Hematopoietic multipotent progenitor cell treated with erythropoietin and hydrocortisone succinate and interleukin-3 and kit ligand, for 6 days (in vitro differentiated cells): ENCODE data around the gene ARF1.
A peak's percentile ranks its signal among the peaks of the same experiment; 100 is the strongest.

ENCODE experiments used
- DNase-seq: peaks from one replicate; pipeline ENCODE4 v3.0.0-alpha.2; 2015

The ARF1 gene

DNA sequence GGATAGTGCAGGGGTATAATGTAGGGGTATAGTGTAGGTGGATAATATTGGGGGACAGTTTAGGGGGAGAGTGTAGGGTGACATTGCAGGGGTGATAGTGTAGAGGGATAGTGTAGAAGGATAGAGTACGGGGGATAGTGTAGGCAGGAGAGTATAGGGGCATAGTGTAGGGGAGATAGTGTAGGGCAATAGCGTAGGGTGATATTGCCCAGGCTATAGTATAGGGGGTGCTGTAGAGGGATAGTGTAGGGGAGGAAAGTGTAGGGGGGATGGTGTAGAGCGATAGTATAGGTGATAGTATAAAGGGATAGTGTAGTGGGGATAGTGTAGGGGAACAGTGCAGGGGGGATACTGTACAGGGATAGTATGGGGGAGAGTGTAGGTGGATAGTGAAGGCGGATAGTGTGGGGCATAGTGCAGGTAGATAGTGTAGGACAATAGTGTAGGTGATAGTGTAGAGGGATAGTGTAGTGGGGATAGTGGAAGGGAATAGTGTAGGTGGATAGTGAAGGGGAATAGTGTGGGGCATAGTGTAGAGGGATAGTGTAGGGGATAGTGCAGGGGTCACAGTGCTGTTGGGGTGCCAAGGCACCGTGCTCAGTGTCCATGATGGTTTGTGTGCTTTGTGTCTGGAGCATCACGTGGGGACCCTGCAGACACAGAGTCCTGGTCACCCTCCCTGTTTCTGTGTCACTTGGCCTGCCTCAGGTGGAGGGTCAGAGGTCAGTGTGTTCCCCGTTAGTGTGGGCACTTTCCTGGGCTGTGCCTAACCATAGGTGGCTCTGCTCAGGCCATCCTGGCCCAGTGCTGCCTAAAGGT is 10.5 kb upstream of the ARF1 start:
- DNase-seq: no peak

DNA sequence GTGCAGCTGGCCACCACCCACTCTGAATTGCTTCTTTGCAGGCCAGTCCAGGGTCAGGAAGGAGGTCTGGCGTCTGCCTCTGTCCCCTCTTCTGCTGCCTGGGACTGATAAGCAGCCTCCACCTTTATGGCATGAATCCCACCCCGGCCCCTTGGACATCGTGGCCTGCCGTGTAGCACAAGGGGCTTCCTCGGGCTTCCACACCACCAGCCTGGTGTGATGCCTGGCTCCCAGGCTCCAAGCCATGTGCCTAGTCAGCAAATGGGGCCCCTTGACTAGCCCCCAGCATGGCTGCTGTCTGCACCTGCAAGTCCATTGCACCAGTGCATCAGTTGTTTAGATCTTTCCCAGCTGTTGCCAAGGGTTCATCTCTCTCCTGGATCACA is 9.9 kb upstream of the ARF1 start:
- DNase-seq: no peak

DNA sequence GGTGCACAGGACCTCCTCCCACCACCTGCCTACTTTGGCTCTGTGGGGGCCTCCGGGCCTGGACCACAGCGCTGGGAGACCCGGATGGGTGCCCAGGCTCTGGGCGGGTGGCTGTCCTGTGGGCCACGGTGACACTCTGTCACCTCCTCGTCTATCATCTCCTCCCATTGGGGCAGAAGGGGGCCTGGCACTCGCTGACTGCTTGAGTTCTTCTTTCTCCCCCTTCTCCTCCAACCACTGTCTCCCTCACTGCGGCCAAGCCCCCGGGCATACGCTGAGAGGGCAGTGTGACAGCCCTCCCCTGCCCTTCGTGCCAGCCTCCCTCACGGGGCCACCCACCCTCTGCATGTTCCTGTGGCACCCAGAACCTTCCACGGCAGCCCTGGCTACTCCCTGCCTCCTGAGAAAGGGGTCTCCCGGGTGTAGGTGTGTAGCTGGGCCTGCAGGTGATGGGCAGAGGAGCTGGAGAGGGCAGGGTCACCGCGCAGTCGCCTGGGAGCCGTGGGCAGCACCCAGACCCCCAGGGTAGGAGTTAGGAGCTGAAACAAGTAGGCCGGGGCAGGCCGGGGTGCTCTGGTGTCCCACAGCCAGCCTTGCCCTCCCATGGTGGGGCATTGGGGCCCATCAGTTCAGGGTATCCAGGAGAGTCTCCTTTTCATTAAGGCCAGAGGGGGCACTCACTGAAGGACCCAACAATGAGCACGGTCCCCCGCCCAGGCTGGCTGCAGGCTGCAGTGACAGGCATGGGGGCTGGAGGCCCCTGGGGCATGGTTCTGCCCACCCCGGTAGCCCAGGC is 9.2 kb upstream of the ARF1 start:
- no peak for DNase-seq

DNA sequence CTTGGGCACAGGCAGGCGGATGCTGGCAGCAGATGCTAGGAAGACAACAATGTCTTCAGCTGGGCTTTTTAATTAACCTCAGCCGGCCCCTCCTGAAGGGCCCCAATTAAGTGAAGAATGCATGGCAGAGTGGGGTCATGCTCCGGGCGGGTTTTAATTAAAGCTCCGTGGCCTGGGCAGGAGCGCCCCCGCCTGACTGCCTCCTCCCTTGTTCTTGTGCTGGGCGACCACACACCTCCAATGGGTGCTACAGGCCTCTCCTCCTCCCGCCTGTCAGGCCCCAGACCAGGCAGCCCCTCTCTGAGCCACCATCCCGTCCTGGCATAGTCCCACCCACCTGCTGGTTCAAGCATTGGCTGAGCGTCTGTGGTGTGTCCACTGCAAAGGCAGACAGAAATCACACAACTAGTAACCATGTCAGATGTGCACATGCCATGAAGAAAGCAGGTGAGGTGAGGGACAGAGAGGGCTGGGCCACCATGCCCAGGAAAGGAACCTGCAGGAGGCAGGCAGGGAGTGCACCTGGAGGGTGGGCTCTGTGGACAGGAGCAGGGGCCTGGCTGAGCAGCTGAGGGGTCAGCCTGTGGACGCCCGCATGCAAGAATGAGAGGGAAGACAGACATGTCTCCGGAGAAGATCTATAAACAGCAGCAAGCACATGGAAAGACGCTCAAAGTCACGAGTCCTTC is 8.5 kb upstream of the ARF1 start:
- peak; percentile 41 for DNase-seq

DNA sequence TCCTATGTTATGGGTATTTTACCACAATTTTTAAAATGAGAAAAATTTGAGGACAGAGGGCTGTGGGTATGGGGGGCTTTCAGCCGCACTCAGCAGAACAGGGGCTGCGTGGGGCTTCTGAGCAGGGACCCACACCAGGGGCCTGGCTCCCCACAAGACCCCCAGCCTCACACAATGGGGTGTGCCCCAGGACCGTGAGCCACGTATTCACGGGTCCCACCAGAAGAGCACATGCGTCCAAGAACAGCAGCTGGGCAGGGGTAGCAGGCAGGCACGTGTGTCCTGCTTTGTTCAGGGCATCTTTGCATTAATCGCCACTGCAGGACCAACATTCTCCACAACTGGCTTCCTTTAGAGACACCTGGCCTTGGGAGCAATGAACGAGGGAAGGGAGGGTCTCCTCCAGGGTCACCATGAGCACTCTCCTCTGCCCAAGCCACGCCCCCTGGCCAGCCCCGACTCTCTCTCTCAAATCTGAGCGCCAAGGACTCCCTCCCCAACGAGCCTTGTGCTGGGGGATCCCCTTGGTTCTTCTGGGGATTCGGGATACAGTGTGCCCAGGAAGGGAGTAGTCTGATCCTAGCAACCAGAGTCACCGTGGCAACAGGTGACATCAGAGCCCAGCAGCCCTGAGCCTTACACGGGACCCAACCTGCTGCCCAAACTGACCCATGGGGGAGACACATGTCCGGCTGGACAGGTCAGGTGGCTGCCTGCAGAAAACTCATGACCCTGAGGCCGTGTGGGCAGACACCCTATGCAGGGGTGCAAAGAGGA is 7.4 kb upstream of the ARF1 start:
- no peak for DNase-seq

DNA sequence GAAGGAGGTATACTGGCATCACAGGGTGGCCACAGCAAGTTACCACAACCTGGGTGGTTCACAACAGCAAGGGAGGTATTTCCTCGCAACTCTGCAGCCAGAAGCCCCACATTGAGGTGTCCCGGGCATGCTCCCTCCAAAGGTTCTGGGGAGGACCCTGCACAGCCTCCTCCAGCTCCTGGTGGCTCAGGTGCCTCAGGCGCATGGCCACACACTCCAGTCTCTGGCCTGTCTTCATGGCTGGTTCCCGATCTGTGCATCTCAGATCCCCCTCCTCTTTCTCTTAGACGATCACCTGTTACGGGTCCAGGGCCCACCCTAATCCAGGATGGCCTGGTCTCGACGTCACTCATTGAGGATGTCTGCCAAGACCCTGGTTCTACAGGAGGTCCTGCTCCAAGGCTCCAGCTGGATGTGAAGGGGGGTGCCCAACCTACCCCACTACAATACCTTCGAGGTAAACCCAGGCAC is 6.7 kb upstream of the ARF1 start:
- no peak for DNase-seq

DNA sequence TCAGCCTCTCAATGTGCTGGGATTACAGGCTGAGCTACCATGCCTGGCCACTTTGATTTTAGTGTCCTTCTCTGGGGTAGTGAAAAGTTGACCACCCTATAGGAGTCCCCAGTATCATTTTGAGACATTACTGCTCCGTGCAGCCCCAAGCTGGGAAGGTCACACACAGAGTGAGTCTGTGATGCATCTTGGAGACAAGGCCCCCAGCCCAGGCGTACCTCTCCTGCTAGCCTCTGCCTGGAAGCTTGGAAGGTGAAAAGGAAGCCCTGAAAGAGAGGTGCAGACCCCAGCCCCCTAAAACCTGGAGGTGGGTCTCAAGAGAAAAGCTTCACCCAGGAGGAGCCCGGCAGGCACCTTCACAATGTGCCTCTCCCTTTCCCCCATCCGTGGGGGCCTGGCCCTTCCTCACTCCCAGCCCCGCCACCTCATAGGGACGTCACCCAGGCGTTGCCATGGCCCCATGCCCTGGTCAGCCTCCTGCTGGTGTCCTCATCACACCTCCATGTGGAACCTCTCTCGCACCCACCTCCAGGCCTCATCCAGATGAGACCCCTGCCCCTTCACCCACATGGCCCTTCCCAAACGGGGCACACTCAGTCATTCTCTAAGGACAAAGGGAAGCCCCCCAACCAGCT is 5.6 kb upstream of the ARF1 start:
- DNase-seq: no peak

DNA sequence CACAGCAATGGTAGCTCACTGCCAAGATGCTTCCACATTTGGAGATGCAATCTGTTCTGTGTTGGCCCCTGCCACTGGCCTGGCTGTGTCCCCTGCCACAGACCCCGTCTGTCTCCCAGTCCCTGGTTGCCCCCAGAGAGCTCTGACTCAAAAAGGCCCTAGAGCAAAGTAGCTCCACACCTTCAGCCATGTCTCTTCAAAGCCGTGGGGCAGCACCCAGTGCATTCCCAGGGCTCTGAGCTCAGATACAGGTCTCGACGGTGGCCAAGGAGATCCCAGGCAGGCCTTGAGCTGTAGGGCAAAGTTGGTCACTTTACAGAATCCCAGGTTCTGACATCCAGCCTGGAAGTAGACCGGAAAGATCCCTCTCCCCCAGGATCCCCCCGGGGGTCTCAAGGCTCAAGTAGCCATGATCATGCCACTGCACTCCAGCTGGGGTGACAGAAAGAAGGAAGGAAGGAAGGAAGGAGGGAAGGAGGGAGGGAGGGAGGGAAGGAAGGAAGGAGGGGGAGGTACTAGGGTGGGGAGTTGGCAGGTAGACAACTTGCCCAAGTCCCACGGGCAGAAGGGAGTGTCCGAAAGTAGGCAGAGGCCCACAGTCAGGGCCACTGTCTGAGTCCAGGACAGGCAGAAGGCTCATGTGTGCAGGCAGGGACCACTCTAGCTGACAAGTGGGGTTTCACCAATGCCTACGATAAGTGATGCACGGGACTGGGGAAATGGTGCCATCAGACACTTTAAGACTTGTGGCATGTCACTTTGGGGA is 4.8 kb upstream of the ARF1 start:
- DNase-seq: no peak

DNA sequence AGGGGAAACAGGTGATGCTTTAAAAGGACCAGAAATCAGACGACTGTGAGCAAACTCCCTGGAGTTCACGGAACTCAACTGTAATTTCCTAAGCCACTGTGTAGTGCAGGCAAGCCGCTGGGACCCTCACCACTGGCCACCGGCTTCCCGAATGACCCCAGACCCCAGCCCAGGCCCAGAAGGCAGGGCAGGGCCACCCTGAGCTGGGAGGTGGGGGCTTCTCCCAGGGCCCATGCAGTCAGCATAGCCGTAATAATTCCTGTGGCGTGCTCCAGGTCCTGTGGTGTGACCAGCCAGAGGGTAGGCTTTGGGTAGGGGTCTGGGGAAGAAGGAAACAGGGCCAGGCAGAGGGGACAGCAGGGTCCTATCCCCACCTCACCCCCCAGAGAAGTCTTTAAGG is 3.5 kb upstream of the ARF1 start:
- DNase-seq: no peak

DNA sequence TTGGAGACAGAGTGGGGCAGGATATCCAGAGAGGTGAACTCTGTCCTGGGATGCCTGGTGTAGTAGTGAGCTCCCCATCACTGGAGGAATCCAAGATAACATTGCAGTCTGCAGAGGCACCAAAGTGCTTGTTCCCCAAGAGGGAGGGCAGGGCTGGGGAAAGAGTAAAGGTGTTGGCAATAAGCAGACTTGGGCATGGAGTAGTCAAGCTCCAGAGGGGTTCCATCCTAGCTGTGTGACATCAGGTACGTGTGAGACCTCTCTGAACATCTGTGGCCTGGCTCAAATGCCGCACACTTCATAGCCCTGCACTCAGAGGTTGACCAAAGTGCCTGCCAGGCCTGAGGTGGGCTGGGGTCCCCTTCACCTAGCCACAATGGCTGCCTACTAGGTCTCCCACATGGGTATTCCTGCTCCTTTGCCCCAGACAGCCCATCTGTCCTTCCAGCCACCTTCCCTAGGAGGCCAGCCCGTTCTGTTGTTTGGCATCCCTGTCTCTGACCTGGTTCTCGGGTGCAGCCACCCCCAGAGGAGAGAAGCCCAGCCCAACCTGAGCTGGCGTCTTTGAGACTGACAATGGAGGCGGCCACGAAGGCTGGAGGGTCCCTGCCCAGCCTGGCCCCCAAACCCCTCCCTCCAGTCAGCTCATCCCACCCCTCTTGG is 2.8 kb upstream of the ARF1 start:
- DNase-seq: no peak

DNA sequence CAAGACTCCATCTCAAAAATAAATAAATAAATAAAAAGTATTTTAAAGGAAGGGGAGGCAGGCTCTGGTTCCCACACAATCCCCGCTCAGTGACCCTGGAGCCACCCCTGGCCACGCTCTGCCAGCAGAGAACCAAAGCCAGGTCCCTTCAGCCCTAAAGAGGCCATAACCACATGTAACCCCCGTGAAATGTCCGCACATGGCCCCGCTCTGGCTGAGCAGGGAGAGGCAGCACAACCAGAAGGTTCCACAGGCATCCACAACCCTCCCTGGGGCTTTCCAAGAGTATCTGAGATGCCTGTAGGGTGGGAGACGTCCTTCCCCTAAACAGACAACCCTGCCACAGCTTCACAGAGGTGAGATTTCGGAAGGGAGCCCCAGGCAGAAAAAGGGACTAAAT is 1.4 kb upstream of the ARF1 start:
- no peak for DNase-seq

DNA sequence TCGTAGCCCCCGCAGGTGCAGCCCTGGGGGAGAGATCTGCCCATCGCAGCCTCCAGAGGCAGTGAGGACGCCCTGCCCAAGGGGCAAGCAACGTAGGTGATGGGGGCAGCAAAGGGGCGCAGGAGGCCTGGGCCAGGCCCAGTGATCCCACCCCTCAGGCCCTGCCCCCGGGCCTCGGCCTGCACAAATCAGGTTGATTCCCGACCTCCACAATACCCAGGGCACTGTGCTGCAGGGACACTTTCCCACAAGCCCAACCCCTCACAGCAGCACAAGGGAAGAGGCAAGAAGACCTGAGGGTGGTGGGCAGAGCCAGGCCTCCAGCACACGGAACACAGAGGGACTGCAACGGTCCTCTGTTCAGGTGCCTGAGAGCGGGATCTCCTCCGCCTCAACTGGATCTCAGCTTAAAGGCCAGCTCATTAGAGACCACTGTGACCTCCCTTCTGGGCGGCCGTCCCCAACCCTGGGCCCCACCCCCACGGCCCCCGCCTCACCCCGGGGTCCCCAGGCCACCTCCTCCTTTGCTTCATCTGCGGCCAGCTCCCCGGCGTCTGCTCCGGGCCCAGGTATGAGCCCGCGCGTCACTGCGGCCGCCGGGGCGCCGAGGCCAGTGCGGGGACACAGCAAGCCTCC is 812 bp upstream of the ARF1 start:
- peak; percentile 51 for DNase-seq

DNA sequence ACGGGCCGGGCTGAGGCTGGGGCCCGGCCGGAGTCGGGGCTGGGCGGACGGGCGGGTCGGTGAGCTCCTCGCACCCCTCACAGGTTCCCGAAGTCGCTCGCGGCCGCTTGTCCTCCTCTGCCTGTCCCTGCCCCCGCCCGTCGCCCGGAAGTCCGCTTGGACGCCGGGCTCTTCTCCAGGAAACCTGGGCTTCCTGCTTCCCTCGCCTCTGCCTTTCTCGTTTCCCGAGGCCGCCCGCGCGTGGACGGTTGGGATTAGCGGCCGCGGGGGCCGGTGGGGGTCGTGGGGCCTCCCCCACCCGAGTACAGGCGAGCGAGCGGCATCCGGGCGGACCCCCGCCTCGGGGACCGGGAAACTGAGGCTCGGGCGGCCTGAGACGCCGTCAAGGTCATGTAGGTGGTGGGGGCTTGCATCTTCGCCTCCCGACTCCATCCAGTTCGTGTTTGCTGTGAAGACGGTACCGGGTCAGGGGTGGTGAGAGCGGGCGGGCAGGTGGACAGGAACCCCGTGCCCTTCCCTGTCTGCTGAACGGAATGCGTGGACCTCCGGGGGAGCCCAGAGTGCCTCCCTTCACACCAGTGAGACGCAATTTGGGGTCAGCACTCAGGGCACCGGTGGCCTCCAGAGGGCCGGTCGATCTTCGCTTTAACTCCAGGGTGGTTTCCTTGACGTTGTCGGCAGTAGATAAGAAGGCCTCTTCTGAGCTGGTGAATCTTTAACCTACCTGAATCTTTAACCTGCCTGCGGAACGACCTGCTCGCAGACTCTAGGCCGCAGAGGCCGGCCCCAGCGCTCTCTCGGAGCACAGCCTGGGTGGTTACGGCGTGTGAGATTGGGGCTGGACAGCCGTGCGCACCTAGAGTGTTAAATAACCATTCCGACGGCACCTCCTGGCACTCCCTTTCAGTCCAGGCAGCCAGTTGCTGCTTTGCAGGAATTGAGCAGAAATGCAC is 686 bp downstream of the ARF1 start:
- DNase-seq: peak; percentile 47

DNA sequence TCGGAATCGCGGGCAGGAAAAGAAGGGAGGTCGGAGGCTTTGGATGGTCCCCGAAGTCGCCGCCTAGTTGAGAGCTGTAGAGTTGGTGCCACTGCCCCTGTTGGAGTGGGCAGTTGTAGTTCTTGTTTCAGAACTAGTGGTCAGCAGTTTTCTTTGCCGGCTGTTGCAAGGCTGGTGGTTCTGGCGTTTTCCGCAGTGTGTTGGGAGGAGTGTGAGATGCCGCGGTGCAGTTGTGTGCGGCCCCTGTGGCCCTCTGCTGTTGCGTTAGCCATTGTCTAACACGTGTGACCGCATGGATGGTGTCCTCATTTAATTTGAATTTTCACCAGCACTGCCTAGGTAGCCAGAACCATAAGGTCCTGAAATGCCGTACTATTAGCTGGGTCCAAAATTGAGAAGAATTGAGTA is 1.4 kb downstream of the ARF1 start:
- DNase-seq: no peak

DNA sequence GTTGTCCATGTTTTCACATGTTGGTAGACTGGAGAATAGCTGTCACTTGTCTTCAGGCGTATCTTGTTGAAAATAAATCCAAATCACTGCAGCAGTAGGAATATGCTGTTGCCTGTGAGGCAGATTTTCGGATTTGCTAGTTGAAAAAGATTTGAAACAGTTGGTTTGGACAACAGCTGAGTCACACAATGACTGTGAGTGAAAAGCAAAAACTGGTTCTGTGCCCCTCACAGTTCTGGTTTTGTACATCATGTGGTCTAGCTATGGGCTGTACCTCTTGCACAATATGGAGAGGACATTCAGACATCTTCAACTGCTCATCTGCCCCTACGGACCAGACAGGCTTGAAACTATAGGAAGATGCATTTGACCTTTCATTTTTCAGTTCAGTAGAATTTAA is 1.8 kb downstream of the ARF1 start:
- peak; percentile 60 for DNase-seq

DNA sequence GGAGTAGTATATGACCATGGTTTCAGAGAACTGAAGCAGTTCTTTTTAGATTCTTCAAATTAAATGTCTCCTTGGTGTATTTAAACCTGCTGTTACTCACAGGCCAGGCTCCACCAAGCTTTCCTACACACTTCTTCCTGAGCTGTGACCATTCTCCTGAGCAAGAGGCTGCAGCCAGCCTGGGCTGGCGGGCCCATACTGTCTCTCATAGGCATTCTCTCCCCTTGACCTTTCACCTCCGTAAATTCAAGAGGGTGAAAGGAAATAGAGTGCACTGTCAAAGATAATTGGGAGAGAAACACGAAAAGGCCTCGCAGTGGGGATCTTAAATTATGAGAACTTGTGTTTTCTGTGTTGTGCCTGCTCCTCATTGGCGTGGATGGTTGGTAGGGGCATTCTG is 2.3 kb downstream of the ARF1 start:
- DNase-seq: no peak

DNA sequence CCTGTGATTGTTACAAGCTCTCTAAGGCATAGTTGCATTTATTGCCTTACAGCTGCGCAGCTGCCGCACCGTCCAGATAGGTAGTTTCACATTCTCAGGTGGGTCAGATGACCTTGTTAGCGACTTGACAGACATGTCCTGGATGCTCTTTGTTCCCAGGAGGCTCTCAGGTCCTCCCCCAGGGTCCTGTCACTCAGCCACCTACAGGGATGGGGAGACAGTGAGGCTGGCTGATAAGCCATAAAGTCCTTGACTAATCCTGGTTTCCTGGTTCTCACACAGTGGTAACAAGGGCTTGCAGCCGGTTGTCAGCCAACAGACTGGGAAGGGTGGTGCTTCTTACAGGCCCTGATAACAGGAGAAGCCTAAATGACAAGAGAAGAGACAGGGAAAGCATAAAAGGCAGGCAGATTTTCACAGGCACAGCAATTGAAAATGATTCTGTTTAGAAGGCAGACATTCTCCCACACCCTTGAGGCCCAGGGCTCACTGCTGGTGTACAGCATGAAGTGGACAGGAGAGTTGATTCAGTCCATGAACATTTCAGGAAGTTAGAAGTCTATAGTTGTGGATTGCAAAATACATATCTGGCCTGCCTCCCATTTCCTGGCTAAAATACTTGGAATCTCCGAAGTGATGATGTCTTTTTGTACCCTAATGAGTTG is 2.9 kb downstream of the ARF1 start:
- DNase-seq: peak; percentile 88

DNA sequence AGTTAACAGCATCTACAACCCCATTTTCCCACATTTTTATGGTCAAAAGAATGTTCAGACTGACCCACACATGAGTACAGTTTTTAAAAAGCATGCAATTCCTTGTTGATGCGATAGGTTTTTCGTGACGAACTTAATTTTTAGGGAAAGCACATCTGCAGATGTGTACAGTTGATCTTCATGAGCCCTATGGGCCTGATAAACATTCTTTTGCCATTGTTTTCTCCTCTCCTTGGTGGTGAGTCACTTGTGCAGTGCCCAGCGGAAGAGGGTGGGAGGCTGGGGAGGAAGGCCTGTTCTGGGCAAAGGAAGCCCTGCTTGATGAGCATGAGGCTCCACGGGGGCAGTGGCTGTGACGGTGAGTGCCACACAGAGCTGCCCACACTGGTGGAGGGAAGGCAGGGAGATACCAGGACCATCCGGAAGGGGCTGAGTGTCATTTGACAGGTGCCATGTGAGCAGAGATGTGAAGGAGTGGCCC is 5.3 kb downstream of the ARF1 start:
- peak; percentile 64 for DNase-seq
